ENCODE data around the gene KRTAP17-1.

KRTAP17-1 gene

GRCh38 chr17:41339571-41340172 is 24.2 kb upstream of the KRTAP17-1 start:
- peak overlapping the region in 1 of 2 donors; percentile 25 for H3K4me3 Mint-ChIP-seq

GRCh38 chr17:41338961-41339485 is 23.5 kb upstream of the KRTAP17-1 start:
- Mint-ChIP-seq H3K27ac (peak overlapping the region; percentile 30 to 84), H3K4me1 (peaks cover 66% of the 10 kb centered on the region), H3K27me3 (no peaks in the 10 kb centered on the region), H3K4me3 (peak overlapping the region; percentile 21 to 25), H3K9me3 (peaks cover 8 to 11% of the 10 kb centered on the region in 2 donors)
- ATAC-seq (peak; percentile 75), DNase-seq (peak; percentile 43 to 57)

More at GRCh38 chr17:41339571-41340172, 24.2 kb upstream of the KRTAP17-1 start:
- Mint-ChIP-seq H3K27ac (peak overlapping the region; percentile 30 to 84), H3K4me1 (peaks cover 59% of the 10 kb centered on the region), H3K9me3 (peaks cover 8 to 11% of the 10 kb centered on the region in 2 donors), H3K27me3 (no peaks in the 10 kb centered on the region)
- ATAC-seq, result no peak
- DNase-seq, result no peak

GRCh38 chr17:41335747-41336146 is 20.2 kb upstream of the KRTAP17-1 start:
- peaks cover 56% of the 10 kb centered on the region for H3K4me1 Mint-ChIP-seq
- DNase-seq (no peak), ATAC-seq (no peak)
- H3K27ac Mint-ChIP-seq, result no peak overlapping the region
- H3K27me3 Mint-ChIP-seq, result no peaks in the 10 kb centered on the region
- H3K9me3 Mint-ChIP-seq, result no peaks in the 10 kb centered on the region
- H3K4me3 Mint-ChIP-seq, result no peak overlapping the region

GRCh38 chr17:41334385-41335305 is 19.1 kb upstream of the KRTAP17-1 start:
- no peaks in the 10 kb centered on the region for H3K27me3 Mint-ChIP-seq
- no peak for ATAC-seq

GRCh38 chr17:41333836-41334235 is 18.3 kb upstream of the KRTAP17-1 start:
- H3K27ac Mint-ChIP-seq, result no peak overlapping the region
- H3K4me1 Mint-ChIP-seq, result peaks cover 39% of the 10 kb centered on the region
- no peak overlapping the region for H3K4me3 Mint-ChIP-seq

More at GRCh38 chr17:41334385-41335305, 19.1 kb upstream of the KRTAP17-1 start:
- Mint-ChIP-seq H3K9me3 (no peaks in the 10 kb centered on the region), H3K4me1 (peaks cover 45% of the 10 kb centered on the region), H3K4me3 (no peak overlapping the region), H3K27ac (no peak overlapping the region)
- DNase-seq, result no peak

GRCh38 chr17:41333098-41333497 is 17.6 kb upstream of the KRTAP17-1 start:
- Mint-ChIP-seq H3K27ac (no peak overlapping the region), H3K27me3 (no peaks in the 10 kb centered on the region), H3K4me3 (no peak overlapping the region), H3K9me3 (no peaks in the 10 kb centered on the region), H3K4me1 (peaks cover 41% of the 10 kb centered on the region)
- DNase-seq, result no peak
- ATAC-seq, result no peak

More at GRCh38 chr17:41333836-41334235, 18.3 kb upstream of the KRTAP17-1 start:
- no peak for ATAC-seq
- DNase-seq, result no peak
- H3K27me3 Mint-ChIP-seq, result no peaks in the 10 kb centered on the region
- no peaks in the 10 kb centered on the region for H3K9me3 Mint-ChIP-seq

GRCh38 chr17:41332239-41332638 is 16.7 kb upstream of the KRTAP17-1 start:
- Mint-ChIP-seq H3K9me3 (no peaks in the 10 kb centered on the region), H3K4me1 (peaks cover 45% of the 10 kb centered on the region), H3K4me3 (no peak overlapping the region), H3K27ac (peak overlapping the region in 1 of 2 donors; percentile 27), H3K27me3 (no peaks in the 10 kb centered on the region)
- ATAC-seq, result no peak
- DNase-seq, result no peak

- no peaks in the 10 kb centered on the region for H3K27me3 Mint-ChIP-seq
- no peaks in the 10 kb centered on the region for H3K9me3 Mint-ChIP-seq
- ATAC-seq, result no peak
- H3K4me1 Mint-ChIP-seq, result peaks cover 51% of the 10 kb centered on the region
- no peak overlapping the region for H3K4me3 Mint-ChIP-seq
- no peak for DNase-seq
- H3K27ac Mint-ChIP-seq, result no peak overlapping the region
Measured at GRCh38 chr17:41331606-41332005, 16.1 kb upstream of the KRTAP17-1 start.

GRCh38 chr17:41329279-41329948 is 13.9 kb upstream of the KRTAP17-1 start:
- no peaks in the 10 kb centered on the region for H3K9me3 Mint-ChIP-seq
- H3K27ac Mint-ChIP-seq, result no peak overlapping the region
- ATAC-seq, result peak; percentile 32
- H3K4me3 Mint-ChIP-seq, result no peak overlapping the region
- no peaks in the 10 kb centered on the region for H3K27me3 Mint-ChIP-seq
- peaks cover 52% of the 10 kb centered on the region for H3K4me1 Mint-ChIP-seq
- no peak for DNase-seq

- peaks cover 51% of the 10 kb centered on the region for H3K4me1 Mint-ChIP-seq
- no peaks in the 10 kb centered on the region for H3K27me3 Mint-ChIP-seq
- peak overlapping the region in 1 of 2 donors; percentile 50 for H3K27ac Mint-ChIP-seq
- ATAC-seq, result no peak
- no peaks in the 10 kb centered on the region for H3K9me3 Mint-ChIP-seq
- DNase-seq, result no peak
- H3K4me3 Mint-ChIP-seq, result no peak overlapping the region
Measured at GRCh38 chr17:41328207-41328606, 12.7 kb upstream of the KRTAP17-1 start.

GRCh38 chr17:41327411-41328120 is 12.1 kb upstream of the KRTAP17-1 start:
- ATAC-seq (no peak), DNase-seq (no peak)
- no peak overlapping the region for H3K4me3 Mint-ChIP-seq
- peaks cover 54% of the 10 kb centered on the region for H3K4me1 Mint-ChIP-seq
- H3K9me3 Mint-ChIP-seq, result no peaks in the 10 kb centered on the region
- H3K27ac Mint-ChIP-seq, result peak overlapping the region in 1 of 2 donors; percentile 77
- H3K27me3 Mint-ChIP-seq, result no peaks in the 10 kb centered on the region

- peak; percentile 8 for ATAC-seq
- H3K4me1 Mint-ChIP-seq, result peaks cover 55% of the 10 kb centered on the region
- no peak overlapping the region for H3K27ac Mint-ChIP-seq
- H3K9me3 Mint-ChIP-seq, result no peaks in the 10 kb centered on the region
- H3K27me3 Mint-ChIP-seq, result no peaks in the 10 kb centered on the region
- H3K4me3 Mint-ChIP-seq, result no peak overlapping the region
- no peak for DNase-seq
Measured at GRCh38 chr17:41326173-41327145, 10.9 kb upstream of the KRTAP17-1 start.

GRCh38 chr17:41325611-41326010 is 10.1 kb upstream of the KRTAP17-1 start:
- peaks cover 55% of the 10 kb centered on the region for H3K4me1 Mint-ChIP-seq
- DNase-seq (no peak), ATAC-seq (no peak)
- peaks cover 2 to 4% of the 10 kb centered on the region in 2 donors for H3K9me3 Mint-ChIP-seq
- peak overlapping the region in 1 of 2 donors; percentile 44 for H3K27ac Mint-ChIP-seq
- H3K27me3 Mint-ChIP-seq, result no peaks in the 10 kb centered on the region
- H3K4me3 Mint-ChIP-seq, result no peak overlapping the region

GRCh38 chr17:41325126-41325525 is 9.6 kb upstream of the KRTAP17-1 start:
- ATAC-seq, result no peak
- Mint-ChIP-seq H3K27ac (no peak overlapping the region), H3K9me3 (peaks cover 7 to 8% of the 10 kb centered on the region in 2 donors), H3K4me3 (no peak overlapping the region), H3K27me3 (no peaks in the 10 kb centered on the region), H3K4me1 (peaks cover 55% of the 10 kb centered on the region)
- DNase-seq, result no peak
